Measurements from ENCODE around the gene CSGALNACT2. TPM values are rescaled to one million over a fixed set of nuclear protein-coding genes. Genes with fewer than 3 reads are reported as not detected.

The CSGALNACT2 gene
- total and polyA plus RNA-seq, 12 donors, result 4.6 to 12.9 (median 9.6) TPM

- WGBS, 2 donors, result 76 to 77% methylated on average over 15 of the region's 15 CpGs
- DNase-seq, result peak in 1 of 2 donors; percentile 2
- Histone ChIP-seq H3K4me3 (no peak overlapping the region), H3K4me1 (peaks cover 0 to 13% (median 8%) of the 10 kb centered on the region in 9 donors), H3K9me3 (no peaks in the 10 kb centered on the region), H3K36me3 (no peaks in the 10 kb centered on the region), H3K27ac (no peak overlapping the region), H3K27me3 (peaks cover 0 to 29% (median 13%) of the 10 kb centered on the region in 7 donors)
- intact Hi-C loops (cut with DNase I), result no loop called here
- ATAC-seq, result no peak
- TF ChIP-seq CTCF (IDR thresholded peaks at IDR 0.05), result peak in 2 of 9 donors; percentile 21 to 47
Measured at GRCh38 chr10:43197834-43198681, 59.8 kb downstream of the CSGALNACT2 start.

- no peak overlapping the region for H3K4me3 ChIP-seq
- H3K9me3 ChIP-seq, result no peaks in the 10 kb centered on the region
- no peak for TF ChIP-seq CTCF (IDR thresholded peaks at IDR 0.05)
- no peak for ATAC-seq
- DNase-seq, result peak in 1 of 2 donors; percentile 1
- peaks cover 0 to 13% (median 8%) of the 10 kb centered on the region in 9 donors for H3K4me1 ChIP-seq
- peaks cover 0 to 29% (median 13%) of the 10 kb centered on the region in 7 donors for H3K27me3 ChIP-seq
- 82 to 89% methylated on average over 10 of the region's 10 CpGs for WGBS, 2 donors
- no peaks in the 10 kb centered on the region for H3K36me3 ChIP-seq
- intact Hi-C loops (cut with DNase I), result no loop called here
- H3K27ac ChIP-seq, result no peak overlapping the region
Measured at GRCh38 chr10:43198682-43199005, 60.4 kb downstream of the CSGALNACT2 start.

- Histone ChIP-seq H3K9me3 (no peaks in the 10 kb centered on the region), H3K27me3 (peaks cover 0 to 29% (median 13%) of the 10 kb centered on the region in 7 donors), H3K27ac (no peak overlapping the region), H3K4me1 (peaks cover 0 to 13% (median 8%) of the 10 kb centered on the region in 9 donors), H3K4me3 (no peak overlapping the region), H3K36me3 (no peaks in the 10 kb centered on the region)
- WGBS, 2 donors, result 93 to 94% methylated on average over 16 of the region's 16 CpGs
- ATAC-seq, result no peak
- intact Hi-C loops (cut with DNase I), result no loop called here
- DNase-seq, result peak in 1 of 2 donors; percentile 1
- TF ChIP-seq CTCF (IDR thresholded peaks at IDR 0.05), result no peak
Measured at GRCh38 chr10:43199088-43199683, 60.9 kb downstream of the CSGALNACT2 start.

GRCh38 chr10:43199684-43200537 is 61.7 kb downstream of the CSGALNACT2 start:
- no peak for ATAC-seq
- Histone ChIP-seq H3K27me3 (peaks cover 0 to 29% (median 13%) of the 10 kb centered on the region in 7 donors), H3K4me3 (no peak overlapping the region), H3K4me1 (peaks cover 0 to 13% (median 8%) of the 10 kb centered on the region in 9 donors), H3K36me3 (no peaks in the 10 kb centered on the region), H3K9me3 (no peaks in the 10 kb centered on the region), H3K27ac (no peak overlapping the region)
- WGBS, 2 donors, result 95 to 97% methylated on average over 15 of the region's 15 CpGs
- TF ChIP-seq CTCF (IDR thresholded peaks at IDR 0.05), result no peak
- intact Hi-C loops (cut with DNase I), result loop anchor here in 2 of 10 donors (10.0 kb wide), 2 partner anchors 145 to 155 kb away; no protein-coding TSS in a partner anchor
- DNase-seq, result peak in 1 of 2 donors; percentile 2

Data from heart right ventricle (tissue), 16 donors.